ENCODE measurements around the gene KRT39.
"Not testable (repeated sequence)": the region's sequence is repeated elsewhere in the genome, so short reads cannot be mapped to it uniquely, and the experiment has no call there.

Gene KRT39

GRCh38 chr17:40940266-40940665 lies 26.5 kb downstream of the KRT39 start:
- Histone ChIP-seq H3K4me1 (ENCODE audit: insufficient read depth, low read length) (peaks cover 12% of the 10 kb centered on the region), H3K36me3 (ENCODE audit: insufficient read depth, low read length) (no peaks in the 10 kb centered on the region), H3K9me3 (ENCODE audit: insufficient read depth, low read depth, low read length) (no peaks in the 10 kb centered on the region), H3K4me3 (ENCODE audit: low read length) (no peak overlapping the region), H3K27me3 (ENCODE audit: insufficient read depth, low read length) (no peaks in the 10 kb centered on the region), H3K27ac (ENCODE audit: low read depth, low read length) (no peak overlapping the region), H3K9ac (ENCODE audit: low read depth, low read length) (no peak overlapping the region)
- 96% methylated on average over 6 of the region's 6 CpGs for WGBS

DNA sequence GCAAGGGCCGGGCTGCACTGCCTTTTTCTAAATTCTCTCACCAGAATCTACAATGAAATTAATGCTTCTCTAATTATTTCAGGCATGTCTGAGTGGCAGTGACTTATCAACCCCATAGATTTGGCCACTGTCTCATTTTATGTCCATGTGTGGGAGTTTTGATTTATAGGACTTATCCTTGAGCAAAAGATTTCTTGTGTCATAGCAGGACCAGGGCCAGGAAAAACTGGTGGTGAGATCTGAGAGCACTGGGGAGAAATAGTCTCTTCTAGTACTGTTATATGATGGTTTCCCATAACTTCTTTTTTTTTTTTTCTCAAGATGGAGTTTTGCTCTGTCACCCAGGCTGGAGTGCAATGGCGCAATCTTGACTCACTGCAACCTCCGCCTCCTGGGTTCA lies 27.8 kb downstream of the KRT39 start:
- WGBS: 91% methylated on average over 3 of the region's 3 CpGs
- Histone ChIP-seq H3K36me3 (ENCODE audit: insufficient read depth, low read length) (no peaks in the 10 kb centered on the region), H3K4me1 (ENCODE audit: insufficient read depth, low read length) (peaks cover 12% of the 10 kb centered on the region), H3K27ac (ENCODE audit: low read depth, low read length) (no peak overlapping the region), H3K9ac (ENCODE audit: low read depth, low read length) (no peak overlapping the region), H3K9me3 (ENCODE audit: insufficient read depth, low read depth, low read length) (no peaks in the 10 kb centered on the region), H3K4me3 (ENCODE audit: low read length) (no peak overlapping the region), H3K27me3 (ENCODE audit: insufficient read depth, low read length) (no peaks in the 10 kb centered on the region)

DNA sequence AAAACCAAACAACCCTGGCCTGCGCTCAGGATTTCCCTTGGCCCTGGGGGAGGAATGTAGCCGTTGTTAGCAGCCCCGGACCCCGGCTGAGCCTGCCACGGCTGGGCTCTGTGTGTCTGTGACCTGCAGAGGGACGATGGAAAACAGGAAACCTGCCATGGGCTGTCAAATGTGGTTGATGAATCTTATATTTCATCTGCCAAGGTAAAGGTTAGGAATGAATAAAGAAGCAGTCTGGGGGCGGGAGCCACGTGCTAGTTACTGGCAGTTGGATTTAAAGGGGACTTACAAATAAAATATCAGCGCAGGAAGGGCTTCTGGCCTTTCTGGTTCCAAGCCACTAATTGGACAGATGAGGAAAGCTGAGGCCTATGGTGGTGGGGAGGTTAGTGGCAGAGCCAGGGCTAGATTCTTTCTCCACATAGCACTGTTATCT lies 29.3 kb downstream of the KRT39 start, which contains the start of gene KRT23:
Gene KRT23, minus strand, starts transcription at position 263 of the 436 bp plus-strand sequence. CDS start 1,043 bp downstream, outside the sequence.
- Histone ChIP-seq H3K9ac (ENCODE audit: low read depth, low read length) (no peak within 1 kb of the TSS), H3K4me1 (ENCODE audit: insufficient read depth, low read length) (peaks cover 12% of the 10 kb centered on the region), H3K27me3 (ENCODE audit: insufficient read depth, low read length) (no peaks in the 10 kb centered on the region), H3K4me3 (ENCODE audit: low read length) (no peak within 1 kb of the TSS), H3K9me3 (ENCODE audit: insufficient read depth, low read depth, low read length) (no peaks in the 10 kb centered on the region), H3K27ac (ENCODE audit: low read depth, low read length) (no peak within 1 kb of the TSS), H3K36me3 (ENCODE audit: insufficient read depth, low read length) (no peaks in the 10 kb centered on the region)
- 43% methylated on average over 9 of the region's 9 CpGs for WGBS

DNA sequence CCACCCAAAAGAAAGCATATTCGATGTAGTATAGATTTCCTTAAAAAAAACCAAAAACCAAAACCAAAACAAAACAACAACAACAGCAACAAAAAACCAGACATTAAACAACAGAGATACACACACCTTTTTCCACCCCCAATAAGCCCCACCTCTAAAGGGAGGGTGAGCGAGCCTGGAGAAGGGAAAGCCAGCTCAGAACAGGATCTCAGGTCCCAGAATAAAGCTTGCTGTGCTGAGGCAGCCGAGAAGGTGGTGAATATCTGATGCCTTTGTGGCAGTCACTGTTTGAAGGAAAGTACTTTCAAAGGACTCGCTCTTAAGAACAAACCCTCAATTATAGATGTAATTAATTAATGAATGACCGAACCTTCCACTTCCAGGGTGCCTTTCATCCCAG lies 29.8 kb downstream of the KRT39 start:
- WGBS: 57% methylated on average over 3 of the region's 5 CpGs
- Histone ChIP-seq H3K9me3 (ENCODE audit: insufficient read depth, low read depth, low read length) (no peaks in the 10 kb centered on the region), H3K36me3 (ENCODE audit: insufficient read depth, low read length) (no peaks in the 10 kb centered on the region), H3K27me3 (ENCODE audit: insufficient read depth, low read length) (no peaks in the 10 kb centered on the region), H3K9ac (ENCODE audit: low read depth, low read length) (no peak overlapping the region), H3K27ac (ENCODE audit: low read depth, low read length) (no peak overlapping the region), H3K4me1 (ENCODE audit: insufficient read depth, low read length) (peaks cover 12% of the 10 kb centered on the region), H3K4me3 (ENCODE audit: low read length) (no peak overlapping the region)

- H3K27ac ChIP-seq (ENCODE audit: low read depth, low read length): no peak overlapping the region
- no peak overlapping the region for H3K4me3 ChIP-seq (ENCODE audit: low read length)
- peaks cover 12% of the 10 kb centered on the region for H3K4me1 ChIP-seq (ENCODE audit: insufficient read depth, low read length)
- H3K9me3 ChIP-seq (ENCODE audit: insufficient read depth, low read depth, low read length): no peaks in the 10 kb centered on the region
- WGBS: 91% methylated on average over 19 of the region's 19 CpGs
- H3K27me3 ChIP-seq (ENCODE audit: insufficient read depth, low read length): no peaks in the 10 kb centered on the region
- H3K9ac ChIP-seq (ENCODE audit: low read depth, low read length): no peak overlapping the region
- H3K36me3 ChIP-seq (ENCODE audit: insufficient read depth, low read length): no peaks in the 10 kb centered on the region
Measured at GRCh38 chr17:40936437-40936971, 30.2 kb downstream of the KRT39 start.

- WGBS: 99% methylated on average over 3 of the region's 3 CpGs
- H3K9ac ChIP-seq (ENCODE audit: low read depth, low read length): no peak overlapping the region
- H3K4me3 ChIP-seq (ENCODE audit: low read length): no peak overlapping the region
Measured at GRCh38 chr17:40935624-40936023, 31.1 kb downstream of the KRT39 start.

GRCh38 chr17:40932608-40933007 lies 34.1 kb downstream of the KRT39 start:
- H3K36me3 ChIP-seq (ENCODE audit: insufficient read depth, low read length): no peaks in the 10 kb centered on the region
- no peaks in the 10 kb centered on the region for H3K27me3 ChIP-seq (ENCODE audit: insufficient read depth, low read length)
- no peaks in the 10 kb centered on the region for H3K9me3 ChIP-seq (ENCODE audit: insufficient read depth, low read depth, low read length)
- H3K4me1 ChIP-seq (ENCODE audit: insufficient read depth, low read length): peaks cover 11% of the 10 kb centered on the region
- no peak overlapping the region for H3K27ac ChIP-seq (ENCODE audit: low read depth, low read length)
- no peak overlapping the region for H3K9ac ChIP-seq (ENCODE audit: low read depth, low read length)
- no peak overlapping the region for H3K4me3 ChIP-seq (ENCODE audit: low read length)
- 79% methylated on average over 2 of the region's 2 CpGs for WGBS

More at GRCh38 chr17:40935624-40936023, 31.1 kb downstream of the KRT39 start:
- Histone ChIP-seq H3K4me1 (ENCODE audit: insufficient read depth, low read length) (peaks cover 12% of the 10 kb centered on the region), H3K27me3 (ENCODE audit: insufficient read depth, low read length) (no peaks in the 10 kb centered on the region), H3K9me3 (ENCODE audit: insufficient read depth, low read depth, low read length) (no peaks in the 10 kb centered on the region), H3K36me3 (ENCODE audit: insufficient read depth, low read length) (no peaks in the 10 kb centered on the region), H3K27ac (ENCODE audit: low read depth, low read length) (no peak overlapping the region)

- H3K4me1 ChIP-seq (ENCODE audit: insufficient read depth, low read length): 0 out of 2 replicates have a peak, but pooled peaks cover 4% of the 10 kb centered on the region
- no peaks in the 10 kb centered on the region for H3K9me3 ChIP-seq (ENCODE audit: insufficient read depth, low read depth, low read length)
- no peak overlapping the region for H3K9ac ChIP-seq (ENCODE audit: low read depth, low read length)
- no peak overlapping the region for H3K27ac ChIP-seq (ENCODE audit: low read depth, low read length)
- no peak overlapping the region for H3K4me3 ChIP-seq (ENCODE audit: low read length)
- H3K27me3 ChIP-seq (ENCODE audit: insufficient read depth, low read length): no peaks in the 10 kb centered on the region
- H3K36me3 ChIP-seq (ENCODE audit: insufficient read depth, low read length): no peaks in the 10 kb centered on the region
- WGBS: 93% methylated on average over 3 of the region's 3 CpGs
Measured at GRCh38 chr17:40931311-40931710, 35.4 kb downstream of the KRT39 start.

GRCh38 chr17:40926341-40926740 lies 40.4 kb downstream of the KRT39 start:
- no peaks in the 10 kb centered on the region for H3K9me3 ChIP-seq (ENCODE audit: insufficient read depth, low read depth, low read length)
- H3K27ac ChIP-seq (ENCODE audit: low read depth, low read length): no peak overlapping the region
- H3K27me3 ChIP-seq (ENCODE audit: insufficient read depth, low read length): no peaks in the 10 kb centered on the region
- no peak overlapping the region for H3K9ac ChIP-seq (ENCODE audit: low read depth, low read length)
- WGBS: 68% methylated on average over 8 of the region's 8 CpGs
- no peaks in the 10 kb centered on the region for H3K36me3 ChIP-seq (ENCODE audit: insufficient read depth, low read length)
- H3K4me1 ChIP-seq (ENCODE audit: insufficient read depth, low read length): peaks cover 6% of the 10 kb centered on the region; the same call in 1 of the 2 replicates
- no peak overlapping the region for H3K4me3 ChIP-seq (ENCODE audit: low read length)

DNA sequence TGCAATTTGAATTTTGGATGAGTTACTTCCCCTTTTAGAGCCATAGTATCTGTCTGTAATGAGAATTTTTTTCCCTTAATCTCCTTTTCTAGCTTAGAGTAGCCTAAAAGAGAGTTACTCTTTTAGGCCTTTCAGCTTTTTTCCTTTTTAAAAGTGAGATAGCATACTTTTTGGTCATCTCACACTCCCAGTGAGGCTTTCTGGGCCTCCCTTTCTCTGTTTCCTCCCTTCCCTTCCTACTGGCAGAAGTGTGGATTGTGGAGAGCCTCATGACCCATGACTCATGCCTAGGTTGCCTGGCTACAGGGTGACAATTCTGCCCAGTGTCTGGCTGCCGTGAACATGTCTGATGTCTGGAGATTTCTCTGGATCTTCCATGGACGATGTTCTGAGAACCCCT lies 44.5 kb downstream of the KRT39 start:
- Histone ChIP-seq H3K27ac (ENCODE audit: low read depth, low read length) (no peak overlapping the region), H3K4me3 (ENCODE audit: low read length) (no peak overlapping the region), H3K9ac (ENCODE audit: low read depth, low read length) (no peak overlapping the region)

GRCh38 chr17:40921026-40921425 lies 45.7 kb downstream of the KRT39 start:
- 91% methylated on average over 1 of the region's 2 CpGs for WGBS
- no peaks in the 10 kb centered on the region for H3K27me3 ChIP-seq (ENCODE audit: insufficient read depth, low read length)
- no peak overlapping the region for H3K27ac ChIP-seq (ENCODE audit: low read depth, low read length)
- H3K36me3 ChIP-seq (ENCODE audit: insufficient read depth, low read length): no peaks in the 10 kb centered on the region
- H3K9ac ChIP-seq (ENCODE audit: low read depth, low read length): no peak overlapping the region
- no peak overlapping the region for H3K4me3 ChIP-seq (ENCODE audit: low read length)
- H3K4me1 ChIP-seq (ENCODE audit: insufficient read depth, low read length): no peaks in the 10 kb centered on the region; the same call in 1 of the 2 replicates
- no peaks in the 10 kb centered on the region for H3K9me3 ChIP-seq (ENCODE audit: insufficient read depth, low read depth, low read length)

More for the DNA sequence above, 44.5 kb downstream of the KRT39 start:
- peaks cover 6% of the 10 kb centered on the region; the same call in 1 of the 2 replicates for H3K4me1 ChIP-seq (ENCODE audit: insufficient read depth, low read length)
- H3K36me3 ChIP-seq (ENCODE audit: insufficient read depth, low read length): no peaks in the 10 kb centered on the region
- H3K27me3 ChIP-seq (ENCODE audit: insufficient read depth, low read length): no peaks in the 10 kb centered on the region
- 80% methylated on average over 2 of the region's 2 CpGs for WGBS
- H3K9me3 ChIP-seq (ENCODE audit: insufficient read depth, low read depth, low read length): no peaks in the 10 kb centered on the region

- H3K4me1 ChIP-seq (ENCODE audit: insufficient read depth, low read length); H3K4me3 ChIP-seq (ENCODE audit: low read length); H3K36me3 ChIP-seq (ENCODE audit: insufficient read depth, low read length); H3K27me3 ChIP-seq (ENCODE audit: insufficient read depth, low read length); H3K9ac ChIP-seq (ENCODE audit: low read depth, low read length); H3K27ac ChIP-seq (ENCODE audit: low read depth, low read length); H3K9me3 ChIP-seq (ENCODE audit: insufficient read depth, low read depth, low read length): not testable (repeated sequence)
- no CpG with 5 or more reads among the region's 2 CpGs for WGBS
Measured at GRCh38 chr17:40917116-40917515, 49.6 kb downstream of the KRT39 start.

Measured in HUES64 (cell line).